ENCODE data around the gene MDM2. TPM values are rescaled to one million over a fixed set of nuclear protein-coding genes. Genes with fewer than 3 reads are reported as not detected.
A peak's percentile ranks its signal among the peaks of the same experiment; 100 is the strongest.

The MDM2 gene
- total RNA-seq, 1 experiment from 2014 or later: 85.5 TPM

GRCh38 chr12:68821357-68822188, 13.6 kb downstream of the MDM2 start:
- DNase-seq: no peak
- H3K27me3 ChIP-seq: no peaks in the 10 kb centered on the region
- no peak overlapping the region for H3K4me3 ChIP-seq
- peaks cover 78% of the 10 kb centered on the region for H3K36me3 ChIP-seq
- H3K27ac ChIP-seq: no peak overlapping the region
- no peaks in the 10 kb centered on the region for H3K4me1 ChIP-seq
- H3K9me3 ChIP-seq (replicated peaks): no peaks in the 10 kb centered on the region

DNA sequence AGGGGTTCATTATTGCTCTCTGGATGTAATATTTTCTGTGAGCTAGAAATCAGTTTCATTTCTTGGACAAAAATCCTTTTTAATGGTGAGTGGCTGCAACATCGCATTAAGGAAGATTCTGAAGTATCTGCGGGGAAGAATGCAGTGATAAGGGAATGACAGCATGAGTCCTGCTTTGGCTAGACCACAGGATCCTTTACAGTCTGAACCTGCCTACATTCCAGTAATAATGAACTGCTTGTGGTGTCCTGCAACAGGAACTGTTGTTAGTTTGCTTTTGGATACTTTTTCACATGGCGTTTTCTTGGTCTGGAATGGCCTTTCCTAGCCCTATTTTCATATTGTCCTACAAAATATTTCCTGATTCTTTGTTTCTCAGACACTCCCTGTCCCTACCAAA, 15.7 kb downstream of the MDM2 start:
- H3K36me3 ChIP-seq: peaks cover 84% of the 10 kb centered on the region
- H3K27ac ChIP-seq: no peak overlapping the region
- H3K4me3 ChIP-seq: no peak overlapping the region
- H3K4me1 ChIP-seq: no peaks in the 10 kb centered on the region
- no peaks in the 10 kb centered on the region for H3K9me3 ChIP-seq (replicated peaks)
- no peak for DNase-seq
- H3K27me3 ChIP-seq: no peaks in the 10 kb centered on the region

- Histone ChIP-seq H3K4me1 (no peaks in the 10 kb centered on the region), H3K4me3 (no peak overlapping the region), H3K36me3 (peaks cover 84% of the 10 kb centered on the region), H3K27me3 (no peaks in the 10 kb centered on the region), H3K27ac (no peak overlapping the region), H3K9me3 (replicated peaks) (no peaks in the 10 kb centered on the region)
- DNase-seq: no peak
Measured at GRCh38 chr12:68824131-68824530, 16.2 kb downstream of the MDM2 start.

DNA sequence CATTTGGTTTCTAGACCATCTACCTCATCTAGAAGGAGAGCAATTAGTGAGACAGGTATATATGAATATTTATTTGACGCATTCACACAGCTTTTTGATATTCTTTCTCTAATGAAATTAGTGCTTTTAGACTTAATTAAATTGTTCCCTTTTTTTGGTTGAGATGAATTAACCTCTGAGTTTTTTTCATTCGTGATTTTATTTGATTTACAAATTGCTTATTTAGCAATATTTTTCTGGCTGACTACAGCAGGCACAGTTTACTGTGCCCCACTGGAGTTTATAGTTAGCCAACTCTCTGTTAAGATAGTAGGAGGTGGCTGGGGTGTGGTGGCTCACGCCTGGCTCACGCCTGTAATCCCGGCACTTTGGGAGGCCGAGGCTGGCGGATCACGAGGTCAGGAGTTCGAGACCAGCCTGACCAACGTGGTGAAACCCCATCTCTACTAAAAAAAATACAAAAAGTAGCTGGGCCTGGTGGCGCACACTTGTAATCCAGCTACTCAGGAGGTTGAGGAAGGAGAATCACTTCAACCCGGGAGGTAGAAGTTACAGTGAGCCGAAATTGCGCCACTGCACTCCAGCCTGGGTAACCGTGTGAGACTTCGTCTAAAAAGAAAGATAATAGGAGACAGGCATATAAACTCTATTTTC, 16.7 kb downstream of the MDM2 start:
- no peak overlapping the region for H3K27ac ChIP-seq
- no peaks in the 10 kb centered on the region for H3K9me3 ChIP-seq (replicated peaks)
- H3K4me3 ChIP-seq: no peak overlapping the region
- H3K36me3 ChIP-seq: peaks cover 84% of the 10 kb centered on the region
- H3K4me1 ChIP-seq: no peaks in the 10 kb centered on the region
- H3K27me3 ChIP-seq: no peaks in the 10 kb centered on the region
- no peak for DNase-seq

DNA sequence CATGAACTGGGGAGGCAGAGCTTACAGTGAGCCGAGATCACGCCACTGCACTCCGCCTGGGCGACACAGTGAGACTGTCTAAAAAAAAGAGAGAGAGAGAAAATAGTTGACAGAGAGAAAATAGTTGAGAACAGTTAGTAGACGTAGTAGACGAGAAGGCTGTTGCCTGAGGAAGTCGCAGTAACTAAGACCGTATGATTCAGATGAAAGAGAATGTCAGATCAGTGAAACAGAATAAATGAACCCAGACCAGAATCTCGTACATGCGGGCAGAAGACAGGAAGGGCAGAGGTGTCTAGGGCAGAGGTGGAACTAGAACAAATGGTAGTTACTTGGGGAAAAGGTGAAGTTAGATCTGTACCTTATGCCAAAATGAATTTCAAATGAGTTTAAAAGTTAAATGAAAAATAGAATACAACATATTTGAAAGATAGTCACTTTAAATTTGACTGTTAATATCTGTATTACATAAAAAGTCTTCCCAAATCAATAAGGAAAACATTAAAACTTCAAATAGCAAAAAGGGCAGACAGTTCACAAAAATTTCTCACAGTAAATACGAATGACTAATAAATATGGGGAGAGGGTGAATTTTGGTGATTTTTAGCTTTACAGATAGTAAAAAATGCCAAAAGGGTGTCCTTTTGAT, 17.7 kb downstream of the MDM2 start:
- Histone ChIP-seq H3K36me3 (peaks cover 83% of the 10 kb centered on the region), H3K4me3 (no peak overlapping the region), H3K27me3 (no peaks in the 10 kb centered on the region), H3K4me1 (no peaks in the 10 kb centered on the region), H3K27ac (no peak overlapping the region), H3K9me3 (replicated peaks) (no peaks in the 10 kb centered on the region)
- no peak for DNase-seq

- no peak overlapping the region for H3K4me3 ChIP-seq
- H3K4me1 ChIP-seq: no peaks in the 10 kb centered on the region
- H3K27me3 ChIP-seq: no peaks in the 10 kb centered on the region
- no peaks in the 10 kb centered on the region for H3K9me3 ChIP-seq (replicated peaks)
- DNase-seq: no peak
- H3K27ac ChIP-seq: no peak overlapping the region
- H3K36me3 ChIP-seq: peaks cover 84% of the 10 kb centered on the region
Measured at GRCh38 chr12:68827895-68828671, 20.1 kb downstream of the MDM2 start.

DNA sequence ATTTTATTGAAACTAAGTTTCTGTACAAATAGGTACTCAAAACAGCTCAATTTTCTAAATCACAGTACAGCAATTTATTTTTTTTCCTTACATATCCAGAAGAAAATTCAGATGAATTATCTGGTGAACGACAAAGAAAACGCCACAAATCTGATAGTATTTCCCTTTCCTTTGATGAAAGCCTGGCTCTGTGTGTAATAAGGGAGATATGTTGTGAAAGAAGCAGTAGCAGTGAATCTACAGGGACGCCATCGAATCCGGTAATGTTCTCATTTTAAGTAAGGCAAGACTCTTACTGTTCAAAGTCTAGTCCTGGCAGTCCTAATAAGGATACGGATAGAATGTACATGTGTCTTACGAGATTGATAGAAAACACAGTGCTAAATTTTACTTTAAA, 20.7 kb downstream of the MDM2 start:
- Histone ChIP-seq H3K36me3 (peaks cover 82% of the 10 kb centered on the region), H3K4me3 (no peak overlapping the region), H3K4me1 (no peaks in the 10 kb centered on the region), H3K27me3 (no peaks in the 10 kb centered on the region), H3K27ac (no peak overlapping the region), H3K9me3 (replicated peaks) (no peaks in the 10 kb centered on the region)
- no peak for DNase-seq

GRCh38 chr12:68831272-68831671, 23.3 kb downstream of the MDM2 start:
- Histone ChIP-seq H3K27me3 (no peaks in the 10 kb centered on the region), H3K27ac (no peak overlapping the region), H3K9me3 (replicated peaks) (no peaks in the 10 kb centered on the region), H3K4me3 (no peak overlapping the region), H3K4me1 (no peaks in the 10 kb centered on the region), H3K36me3 (peaks cover 77% of the 10 kb centered on the region)
- peak in 1 of 2 experiments; percentile 15 for DNase-seq

- Histone ChIP-seq H3K4me3 (no peak overlapping the region), H3K27ac (no peak overlapping the region), H3K27me3 (no peaks in the 10 kb centered on the region), H3K9me3 (replicated peaks) (no peaks in the 10 kb centered on the region), H3K4me1 (no peaks in the 10 kb centered on the region), H3K36me3 (peaks cover 77% of the 10 kb centered on the region)
- DNase-seq: no peak
Measured at GRCh38 chr12:68831751-68832503, 23.9 kb downstream of the MDM2 start.

DNA sequence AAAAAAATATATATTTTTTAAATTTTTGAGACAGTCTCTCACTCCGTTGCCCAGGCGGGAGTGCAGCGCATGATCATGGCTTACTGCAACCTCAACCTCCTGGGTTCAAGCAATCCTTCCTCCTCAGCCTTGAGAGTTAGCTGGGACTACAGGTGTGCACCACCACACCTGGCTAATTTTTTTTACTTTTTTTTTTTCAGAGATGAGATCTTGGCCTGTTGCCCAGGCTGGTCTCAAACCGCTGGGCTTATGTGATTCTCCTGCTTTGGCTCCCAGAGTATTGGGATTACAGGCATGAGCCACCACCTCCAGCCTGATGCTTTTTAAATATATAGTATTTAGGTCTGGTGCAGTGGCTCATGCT, 24.5 kb downstream of the MDM2 start:
- peaks cover 76% of the 10 kb centered on the region for H3K36me3 ChIP-seq

DNA sequence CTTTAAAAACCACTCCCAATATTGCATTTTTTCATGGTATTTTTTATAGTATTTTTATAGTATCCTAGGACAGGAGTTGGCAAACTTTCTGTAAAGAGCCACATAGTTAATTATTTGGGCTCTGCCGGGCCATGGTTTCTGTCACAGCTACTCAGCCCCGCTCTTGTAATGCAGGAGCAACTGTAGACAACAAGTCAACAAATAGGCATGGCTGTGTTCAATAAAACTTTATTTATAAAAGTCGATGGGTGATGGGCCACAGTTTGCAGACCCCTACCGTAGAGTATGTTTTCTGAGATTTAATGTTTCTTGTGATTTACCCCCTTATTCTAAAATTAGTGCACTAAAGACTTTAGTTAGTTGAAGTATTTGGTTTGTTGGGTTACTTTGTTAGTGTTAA, 25.5 kb downstream of the MDM2 start:
- no peak for DNase-seq

More for the DNA sequence above, 24.5 kb downstream of the MDM2 start:
- H3K27me3 ChIP-seq: no peaks in the 10 kb centered on the region
- no peaks in the 10 kb centered on the region for H3K4me1 ChIP-seq
- no peak overlapping the region for H3K27ac ChIP-seq
- no peak for DNase-seq
- H3K4me3 ChIP-seq: no peak overlapping the region
- no peaks in the 10 kb centered on the region for H3K9me3 ChIP-seq (replicated peaks)

GRCh38 chr12:68835333-68835908, 27.4 kb downstream of the MDM2 start:
- Histone ChIP-seq H3K9me3 (replicated peaks) (no peaks in the 10 kb centered on the region), H3K4me3 (no peak overlapping the region), H3K36me3 (peaks cover 81% of the 10 kb centered on the region), H3K27ac (no peak overlapping the region), H3K27me3 (no peaks in the 10 kb centered on the region), H3K4me1 (no peaks in the 10 kb centered on the region)
- DNase-seq: no peak

More for the DNA sequence above, 25.5 kb downstream of the MDM2 start:
- no peaks in the 10 kb centered on the region for H3K9me3 ChIP-seq (replicated peaks)
- H3K27ac ChIP-seq: no peak overlapping the region
- no peak overlapping the region for H3K4me3 ChIP-seq
- H3K36me3 ChIP-seq: peaks cover 77% of the 10 kb centered on the region
- no peaks in the 10 kb centered on the region for H3K27me3 ChIP-seq
- no peaks in the 10 kb centered on the region for H3K4me1 ChIP-seq

GRCh38 chr12:68837215-68837614, 29.2 kb downstream of the MDM2 start:
- Histone ChIP-seq H3K27ac (no peak overlapping the region), H3K27me3 (no peaks in the 10 kb centered on the region), H3K4me1 (no peaks in the 10 kb centered on the region), H3K9me3 (replicated peaks) (no peaks in the 10 kb centered on the region), H3K36me3 (peaks cover 79% of the 10 kb centered on the region), H3K4me3 (no peak overlapping the region)
- DNase-seq: no peak
